Fibroblast of the conjunctiva (primary cell): Measurements from ENCODE around the gene S100A5.
"Not testable (repeated sequence)": the region's sequence is repeated elsewhere in the genome, so short reads cannot be mapped to it uniquely, and the experiment has no call there.

ENCODE experiments used
- DNase-seq: peaks from one replicate; pipeline ENCODE4 v3.0.0-alpha.2; 2010; ENCODE audit warnings: low read depth

Gene S100A5

DNA sequence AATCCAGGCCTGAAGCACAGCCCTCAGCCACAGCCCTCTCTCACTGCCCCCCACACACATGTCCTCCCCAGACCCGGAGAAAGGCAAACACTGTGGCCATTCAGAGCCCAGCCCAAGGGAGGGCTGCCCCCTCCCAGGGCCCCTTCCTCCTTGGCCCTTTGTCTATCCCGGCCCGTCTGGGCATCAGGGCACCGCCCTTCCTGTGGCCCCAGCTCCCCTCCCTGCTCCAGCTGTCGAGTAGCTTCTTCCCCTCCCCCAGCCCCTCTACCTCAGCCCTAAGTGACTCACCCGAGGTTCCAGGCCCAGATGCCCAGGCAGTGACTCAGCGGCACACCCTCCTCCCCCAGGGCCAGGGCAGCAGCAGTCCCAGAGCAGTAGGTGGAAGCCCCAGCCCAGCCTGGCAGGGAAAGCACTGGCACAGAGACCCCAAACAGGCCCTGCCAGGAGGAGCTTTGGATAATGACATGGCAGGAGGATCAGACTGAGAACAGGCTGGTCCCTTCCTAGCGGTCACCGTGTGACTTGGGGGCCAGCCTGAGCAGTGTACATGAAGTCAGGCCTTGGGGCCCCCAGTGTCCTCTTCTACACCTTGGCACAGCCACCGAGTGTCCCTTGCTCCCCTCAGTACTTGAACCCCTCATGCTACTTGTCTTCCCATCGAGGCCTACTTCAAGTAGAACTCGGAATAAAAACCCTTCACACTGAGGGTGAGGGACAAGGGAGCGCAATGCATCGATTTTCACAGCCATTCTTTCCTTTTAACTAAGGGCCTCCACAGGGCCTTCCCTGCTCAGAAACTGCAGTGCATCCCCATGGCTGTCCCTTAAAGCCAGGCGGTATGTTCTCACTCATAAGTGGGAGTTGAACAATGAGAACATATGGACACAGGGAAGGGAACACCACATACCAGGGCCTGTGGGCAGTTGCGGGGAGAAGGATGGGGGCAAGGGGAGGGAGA, 26.0 kb upstream of the S100A5 start:
- DNase-seq, result peak; percentile 98

DNA sequence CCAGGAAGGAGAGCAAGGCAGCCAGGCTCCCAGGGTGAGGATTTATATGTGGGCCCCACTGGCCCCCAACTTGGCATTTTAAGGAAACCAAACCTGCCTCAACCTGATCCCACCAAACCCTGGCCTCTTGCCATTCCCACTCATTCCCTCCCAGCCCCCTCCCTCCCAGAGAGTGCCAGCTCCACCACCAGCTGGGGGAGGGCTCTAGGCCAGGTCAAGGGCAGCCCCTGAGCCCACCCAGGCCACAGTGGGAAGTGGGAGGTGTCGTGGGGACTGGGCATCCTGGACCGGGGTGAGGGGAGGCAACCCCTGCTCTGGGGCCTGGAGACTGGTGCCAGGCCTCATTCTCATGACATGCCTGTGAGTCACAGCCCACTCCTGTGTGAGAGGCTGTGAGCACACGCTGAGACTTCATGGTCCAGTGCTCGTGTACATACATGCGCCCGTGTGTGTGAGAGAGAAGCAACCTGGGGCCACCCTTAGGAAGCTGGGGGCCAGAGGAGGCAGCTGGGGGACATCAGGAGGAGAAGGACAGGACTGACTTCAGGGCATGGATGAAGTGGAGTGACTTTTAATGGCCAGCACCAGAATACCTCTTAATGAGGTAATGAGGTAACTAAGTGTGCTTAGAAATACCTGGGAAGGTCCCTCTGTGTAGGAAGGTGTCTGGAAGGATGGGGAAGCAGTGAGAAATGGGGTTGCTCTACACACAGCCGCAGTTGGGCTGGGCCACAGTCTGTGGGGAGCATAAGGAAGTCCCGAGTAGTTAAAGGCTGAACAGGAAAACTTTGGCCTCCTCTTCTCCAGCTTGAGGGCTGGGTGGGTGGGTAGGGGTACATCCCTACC, 25.0 kb upstream of the S100A5 start, which contains the start of gene S100A2:
S100A2 (minus strand) TSS at position 316 of the 846 bp plus-strand sequence. CDS start 1,967 bp downstream, outside the sequence.
- peak; percentile 67 for DNase-seq

DNA sequence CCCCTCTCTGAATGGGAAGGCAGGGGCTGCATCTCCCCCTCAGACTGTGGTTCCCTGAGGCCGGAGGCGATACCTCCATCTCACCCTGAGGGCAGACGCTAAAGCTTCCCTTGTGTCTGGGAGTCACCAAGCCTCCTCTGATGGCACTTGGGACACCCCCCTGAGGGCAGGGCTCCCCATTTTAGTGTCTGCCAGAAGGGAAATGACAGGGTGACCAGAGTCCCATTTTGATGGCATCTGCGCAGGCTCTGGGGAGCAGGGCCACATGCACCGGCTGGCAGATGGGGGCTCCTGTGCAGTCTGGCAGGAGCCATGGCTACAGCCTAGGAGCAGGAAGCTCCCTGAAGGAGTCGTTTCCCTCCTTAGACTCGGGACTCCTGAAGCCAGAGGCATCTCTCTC, 23.3 kb upstream of the S100A5 start:
- DNase-seq, result no peak

GRCh38 chr1:153563483-153563901, 22.8 kb upstream of the S100A5 start:
- DNase-seq, result no peak

DNA sequence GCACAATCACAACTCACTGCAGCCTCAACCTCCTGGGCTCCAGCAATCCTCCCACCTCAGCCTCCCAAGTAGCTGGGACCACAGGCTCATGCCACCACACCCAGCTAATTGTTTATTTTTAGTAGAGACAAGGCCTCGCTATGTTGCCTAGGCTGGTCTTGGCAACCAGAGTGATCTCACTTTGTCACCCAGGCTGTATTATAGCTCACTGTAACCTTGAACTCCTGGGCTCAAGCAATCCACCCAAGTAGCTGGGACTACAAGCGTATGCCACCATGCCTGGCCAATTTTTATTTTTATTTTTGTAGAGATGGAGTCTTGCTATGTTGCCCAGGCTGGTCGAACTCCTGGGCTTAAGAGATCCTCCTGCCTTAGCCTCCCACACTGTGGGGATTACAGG, 21.3 kb upstream of the S100A5 start:
- DNase-seq, result not testable (repeated sequence)

- DNase-seq, result no peak
Measured at GRCh38 chr1:153561466-153561985, 20.8 kb upstream of the S100A5 start.

GRCh38 chr1:153560771-153561465, 20.2 kb upstream of the S100A5 start:
- no peak for DNase-seq

DNA sequence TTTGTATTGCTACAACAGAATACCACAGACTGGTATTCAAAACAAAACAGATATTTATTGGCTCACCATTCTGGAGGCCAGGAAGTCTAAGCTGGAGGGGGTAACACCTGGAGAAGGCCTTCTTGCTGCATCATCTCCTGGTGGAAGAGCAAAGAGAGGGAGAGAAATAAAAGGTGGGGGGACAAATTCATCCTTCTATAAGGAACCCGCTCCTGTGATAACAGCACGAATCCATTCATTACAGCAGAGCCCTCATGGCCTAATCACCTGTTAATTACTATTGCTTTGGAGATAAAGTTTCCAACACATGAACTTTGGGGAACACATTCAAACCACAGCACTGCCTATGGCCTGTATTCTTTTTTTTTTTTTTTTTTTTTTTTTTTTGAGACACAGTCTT, 19.5 kb upstream of the S100A5 start:
- no peak for DNase-seq

DNA sequence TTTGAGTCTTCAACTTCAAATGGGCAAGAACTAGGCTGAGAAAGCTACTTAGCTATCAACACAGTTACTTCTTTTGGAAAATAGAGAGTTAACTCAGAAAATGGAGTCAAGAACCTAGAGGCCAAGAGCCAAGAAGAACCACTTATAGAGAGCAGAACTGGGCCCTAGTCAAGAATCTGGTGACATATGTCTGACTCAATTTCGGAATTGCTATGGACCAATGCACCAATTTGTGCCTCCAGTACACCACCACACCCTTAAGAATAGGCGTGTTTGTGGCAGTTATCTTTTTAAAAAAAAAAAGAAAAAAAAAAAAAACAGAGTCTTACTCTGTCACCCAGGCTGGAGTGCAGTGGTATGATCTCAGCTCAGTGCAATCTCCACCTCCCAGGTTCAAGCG, 17.1 kb upstream of the S100A5 start:
- no peak for DNase-seq

DNA sequence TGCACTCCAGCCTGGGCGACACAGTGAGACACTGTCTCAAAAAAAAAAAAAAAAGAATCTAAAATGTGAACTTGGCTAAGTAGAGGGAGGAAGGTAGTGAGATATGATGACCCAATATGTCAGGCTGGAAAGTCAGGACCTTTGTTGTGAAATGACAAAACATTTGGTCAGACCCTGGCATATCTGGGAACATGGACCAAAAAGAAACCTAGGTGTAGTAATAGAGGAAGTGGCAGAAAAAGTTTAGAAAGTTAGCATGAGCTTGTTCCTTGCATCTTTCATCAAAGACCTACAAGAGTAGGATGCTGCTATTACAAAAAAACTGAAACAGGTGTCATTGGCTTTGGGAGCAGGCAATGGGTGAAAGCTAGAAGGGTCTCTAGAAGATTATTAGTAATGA, 15.6 kb upstream of the S100A5 start:
- no peak for DNase-seq

DNA sequence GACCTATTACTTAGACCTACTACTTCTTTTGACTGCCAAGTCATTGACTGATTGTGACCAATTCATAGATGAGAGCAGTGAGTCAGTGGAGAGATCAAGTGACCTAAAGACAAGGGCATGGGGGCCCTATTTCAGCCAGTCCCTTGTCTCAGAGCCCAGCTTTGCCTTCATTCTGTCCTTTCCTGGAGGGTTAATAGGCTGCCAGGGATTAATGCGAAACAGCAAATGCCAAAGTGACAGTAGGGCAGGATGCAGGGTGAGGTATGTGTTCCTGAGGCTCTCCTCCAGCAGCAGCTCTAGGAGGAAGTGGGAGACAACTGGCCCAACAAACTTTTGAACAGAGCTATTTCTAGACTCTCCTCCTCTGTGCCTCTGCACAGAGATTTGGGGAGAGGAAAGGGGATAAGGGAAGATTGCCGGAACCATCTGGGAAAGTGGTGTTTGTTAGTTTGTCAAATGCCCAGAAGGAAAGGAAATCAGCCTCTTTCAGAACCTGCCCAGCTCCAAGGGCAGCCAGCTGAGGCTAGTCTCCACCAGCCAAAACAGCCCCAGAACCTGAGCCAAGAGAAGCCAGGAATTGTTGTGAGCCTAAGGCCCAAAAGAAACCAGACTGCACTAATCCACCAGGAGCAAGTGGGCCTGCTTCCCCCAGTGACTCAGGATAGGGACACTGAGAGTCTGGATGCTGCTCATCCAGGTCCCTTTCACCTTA, 13.3 kb upstream of the S100A5 start:
- no peak for DNase-seq

- DNase-seq, result no peak
Measured at GRCh38 chr1:153553096-153553495, 12.4 kb upstream of the S100A5 start.

DNA sequence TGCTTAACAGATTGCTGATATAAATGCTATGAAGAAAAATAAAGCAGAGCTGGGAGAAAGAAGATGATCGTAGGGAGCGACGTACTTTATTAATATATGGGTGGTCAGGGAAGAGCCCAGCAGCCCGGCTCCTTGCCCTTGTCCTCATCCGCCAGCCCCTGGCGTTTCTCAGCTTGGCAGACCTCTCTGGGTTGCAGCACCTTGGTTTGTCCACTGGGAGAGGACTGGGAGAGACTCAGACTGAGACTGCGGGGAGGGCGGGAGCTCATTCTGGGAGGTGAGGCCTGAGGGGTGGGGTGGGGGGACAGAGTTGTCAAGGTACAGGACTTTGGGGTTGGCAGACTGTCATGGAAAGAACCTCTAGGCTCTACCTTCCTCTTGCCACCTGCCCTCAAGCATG, 11.6 kb upstream of the S100A5 start:
- DNase-seq, result no peak

- DNase-seq, result no peak
Measured at GRCh38 chr1:153550827-153551500, 10.2 kb upstream of the S100A5 start.

DNA sequence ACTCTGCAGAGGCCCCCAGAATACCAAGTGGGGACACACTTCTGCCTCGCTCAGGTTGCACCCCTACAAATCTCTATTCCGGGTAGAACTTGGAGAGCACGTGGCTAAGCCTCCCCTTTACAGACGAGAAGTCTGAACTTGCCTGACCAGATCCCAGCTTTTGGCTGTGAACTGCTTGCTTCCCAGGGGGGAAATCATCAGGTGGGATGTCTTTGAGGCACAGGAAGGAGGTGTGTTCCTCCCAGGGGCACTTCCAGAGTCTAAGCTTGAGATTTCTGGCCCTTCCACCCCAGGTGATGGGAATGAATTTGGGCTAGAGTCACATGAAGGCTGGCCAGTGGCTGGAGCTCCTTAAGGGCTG, 9.6 kb upstream of the S100A5 start:
- no peak for DNase-seq

GRCh38 chr1:153549741-153550397, 9.1 kb upstream of the S100A5 start:
- no peak for DNase-seq

GRCh38 chr1:153548722-153549688, 8.3 kb upstream of the S100A5 start, which contains the start of gene S100A3:
Gene S100A3 (minus strand): TSS chr1:153549258. CDS start chr1:153548485, 773 bp downstream.
- no peak for DNase-seq

DNA sequence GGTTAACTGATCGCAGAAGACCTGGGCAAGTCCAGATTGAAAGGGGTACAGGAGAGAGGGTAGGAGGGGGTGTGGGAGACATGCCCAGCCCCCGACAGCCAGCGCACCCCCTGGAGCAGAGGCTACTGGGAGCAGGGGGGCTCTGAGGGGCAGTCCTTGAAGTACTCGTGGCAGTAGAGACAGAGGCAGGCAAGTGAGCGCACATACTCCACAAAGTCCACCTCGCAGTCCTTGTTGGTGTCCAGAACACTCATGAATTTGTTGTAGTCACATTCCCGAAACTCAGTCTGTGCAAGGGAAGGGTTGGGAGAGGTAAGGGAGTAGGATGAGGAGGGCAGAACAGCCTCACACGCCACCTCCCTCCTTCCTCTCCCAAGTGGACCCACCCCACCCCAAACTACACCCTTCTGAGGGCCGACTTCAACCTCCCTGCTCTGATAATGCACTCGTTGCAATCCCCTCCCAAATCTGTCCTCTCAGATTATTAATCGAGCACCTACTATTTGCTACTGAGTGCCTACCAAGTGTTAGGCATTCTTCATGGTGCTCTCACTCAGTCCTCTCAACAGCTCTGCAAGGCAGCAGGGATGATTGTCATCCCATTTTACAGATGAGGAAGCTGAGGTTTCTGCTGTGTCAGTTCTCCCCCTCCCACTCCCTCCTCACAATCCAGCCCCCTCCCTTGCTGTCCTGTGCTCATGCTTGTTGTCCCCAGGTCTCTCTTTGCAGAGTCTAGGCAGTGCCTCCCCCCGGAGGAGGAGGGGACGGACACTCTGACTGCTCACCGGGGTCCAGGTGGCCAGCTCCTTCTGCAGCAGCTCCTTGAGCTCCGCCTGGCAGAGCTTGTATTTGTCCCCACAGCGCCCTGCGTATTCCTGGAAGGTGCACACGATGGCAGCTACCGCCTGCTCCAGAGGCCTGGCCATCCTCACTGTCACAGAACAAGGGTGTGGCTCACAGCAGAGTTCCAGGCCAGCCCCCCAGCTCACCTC, 7.1 kb upstream of the S100A5 start:
- DNase-seq, result no peak
